Kidney epithelial cell (primary cell): ENCODE data around the gene MINK1. TPM values are rescaled to one million over a fixed set of nuclear protein-coding genes. Genes with fewer than 3 reads are reported as not detected.
"Not testable (repeated sequence)": the region's sequence is repeated elsewhere in the genome, so short reads cannot be mapped to it uniquely, and the experiment has no call there.

Source experiments
- DNase-seq: peaks from one replicate; pipeline ENCODE4 v3.0.0-alpha.2; 2010; ENCODE audit warnings: low read depth
- H3K27me3 ChIP-seq: 2 replicates; pipeline ENCODE4 v1.6.0; 2011; ENCODE audit warnings: low read length; ENCODE audit not compliant: control insufficient read depth, insufficient read depth
- H3K36me3 ChIP-seq: 2 replicates; pipeline ENCODE4 v1.5.1; 2011; ENCODE audit warnings: low read length; ENCODE audit not compliant: control insufficient read depth, insufficient read depth
- H3K4me3 ChIP-seq: 2 replicates; pipeline ENCODE4 v1.5.1; 2011; ENCODE audit warnings: low read depth, mild to moderate bottlenecking, control low read depth, low read length
- total RNA-seq: library from RNA; depleted of rRNA; stranded (reverse); fragments of >200 nt; gene quantifications from 2 replicates; pipeline ENCODE4 v1.2.3, GENCODE V29; 2015
- TF ChIP-seq, protein P1 (sequence below): IDR thresholded peaks from 2 replicates; pipeline ENCODE4 v1.5.1; 2011; ENCODE audit warnings: mild to moderate bottlenecking, moderate library complexity, low read length, control low read depth, inconsistent platforms; ENCODE audit not compliant: insufficient read depth, poor library complexity, severe bottlenecking

The MINK1 gene
- total RNA-seq, 1 donor from 2014 or later, result 36.1 TPM

DNA sequence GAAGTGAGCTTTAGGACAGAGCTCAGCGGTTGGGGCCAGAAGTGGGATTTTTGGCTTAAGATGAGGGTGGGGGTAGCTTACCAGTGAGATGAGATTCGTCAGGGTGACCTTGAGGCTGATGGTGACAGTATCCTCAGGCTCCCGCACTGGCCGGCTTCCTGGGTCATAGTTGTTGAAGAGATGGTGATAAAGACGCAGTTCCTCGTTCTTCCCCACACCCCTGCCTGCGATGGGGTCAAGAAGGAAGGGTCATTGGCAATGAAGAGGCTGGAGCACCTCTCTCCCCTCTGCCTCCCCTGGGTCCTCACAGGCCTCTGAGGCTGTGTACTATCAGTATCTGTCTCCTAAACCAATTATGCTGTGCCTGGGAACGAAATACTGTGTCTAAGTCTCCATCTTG, 69.4 kb downstream of the MINK1 start:
- DNase-seq, result no peak
- Histone ChIP-seq H3K36me3 (no peaks in the 10 kb centered on the region), H3K27me3 (peaks cover 26% of the 10 kb centered on the region), H3K4me3 (no peak overlapping the region)
- TF ChIP-seq, protein P1, sequence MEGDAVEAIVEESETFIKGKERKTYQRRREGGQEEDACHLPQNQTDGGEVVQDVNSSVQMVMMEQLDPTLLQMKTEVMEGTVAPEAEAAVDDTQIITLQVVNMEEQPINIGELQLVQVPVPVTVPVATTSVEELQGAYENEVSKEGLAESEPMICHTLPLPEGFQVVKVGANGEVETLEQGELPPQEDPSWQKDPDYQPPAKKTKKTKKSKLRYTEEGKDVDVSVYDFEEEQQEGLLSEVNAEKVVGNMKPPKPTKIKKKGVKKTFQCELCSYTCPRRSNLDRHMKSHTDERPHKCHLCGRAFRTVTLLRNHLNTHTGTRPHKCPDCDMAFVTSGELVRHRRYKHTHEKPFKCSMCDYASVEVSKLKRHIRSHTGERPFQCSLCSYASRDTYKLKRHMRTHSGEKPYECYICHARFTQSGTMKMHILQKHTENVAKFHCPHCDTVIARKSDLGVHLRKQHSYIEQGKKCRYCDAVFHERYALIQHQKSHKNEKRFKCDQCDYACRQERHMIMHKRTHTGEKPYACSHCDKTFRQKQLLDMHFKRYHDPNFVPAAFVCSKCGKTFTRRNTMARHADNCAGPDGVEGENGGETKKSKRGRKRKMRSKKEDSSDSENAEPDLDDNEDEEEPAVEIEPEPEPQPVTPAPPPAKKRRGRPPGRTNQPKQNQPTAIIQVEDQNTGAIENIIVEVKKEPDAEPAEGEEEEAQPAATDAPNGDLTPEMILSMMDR, result no peak

DNA sequence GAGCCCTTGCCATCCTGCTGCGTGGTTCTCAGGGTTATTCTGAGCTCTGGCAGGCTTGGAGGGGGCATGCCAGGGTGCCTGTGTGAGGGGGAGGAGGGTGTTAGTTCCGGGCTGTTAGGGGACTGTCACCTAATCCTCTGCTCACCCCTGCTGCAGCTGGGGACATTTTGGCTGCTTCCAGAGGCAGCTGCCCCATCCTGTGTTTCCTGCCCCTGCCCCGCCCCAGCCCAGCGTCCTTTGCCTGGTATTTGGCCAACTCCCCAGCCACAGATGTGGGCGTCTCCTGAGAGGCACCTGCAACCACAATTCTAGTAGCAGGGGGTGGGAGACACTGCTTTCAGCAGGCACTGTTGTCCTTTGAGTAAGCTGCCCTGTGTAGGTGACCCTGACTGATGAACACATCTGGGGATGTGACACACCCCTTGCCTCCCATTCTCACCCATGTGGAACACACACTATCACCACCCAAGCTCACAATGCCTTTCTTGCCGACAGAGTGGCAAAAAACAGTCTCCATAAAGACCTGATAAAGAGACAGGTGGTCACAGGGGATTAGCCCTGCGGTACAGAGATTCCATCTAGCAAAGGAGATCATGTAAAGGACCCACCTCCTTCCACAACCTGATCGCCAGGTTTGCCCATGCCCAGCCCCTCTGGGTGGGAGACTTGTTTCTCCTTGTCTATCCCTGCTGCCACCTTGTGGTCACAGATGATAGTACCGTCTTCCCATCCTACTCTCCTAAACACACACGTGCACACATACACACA, 70.1 kb downstream of the MINK1 start, which contains the start of gene CHRNE:
Gene CHRNE, minus strand, starts transcription at position 48 of the 768 bp plus-strand sequence. Its CDS starts 35 bp downstream, at position 13.
- DNase-seq, result no peak
- Histone ChIP-seq H3K36me3 (no peaks in the 10 kb centered on the region), H3K27me3 (peaks cover 26% of the 10 kb centered on the region), H3K4me3 (no peak within 1 kb of the TSS)
- TF ChIP-seq, protein P1, result peak; percentile 81

DNA sequence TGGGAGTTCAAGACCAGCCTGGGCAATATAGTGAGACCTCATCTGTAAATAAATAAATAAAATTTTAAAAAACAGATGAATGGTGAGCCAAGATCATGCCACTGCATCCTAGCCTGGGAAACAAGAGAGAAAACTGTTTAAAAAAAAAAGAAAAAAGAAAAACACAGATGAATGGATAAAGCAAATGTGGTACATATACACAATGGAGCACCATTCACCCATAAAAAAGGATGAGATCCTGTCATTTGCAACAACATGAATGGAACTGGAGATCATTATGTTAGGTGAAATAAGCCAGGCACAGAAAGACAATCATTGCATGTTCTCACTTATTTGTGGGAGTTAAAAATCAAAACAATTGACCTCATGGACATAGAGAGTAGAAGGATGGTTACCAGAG, 73.5 kb downstream of the MINK1 start:
- H3K4me3 ChIP-seq, H3K27me3 ChIP-seq, DNase-seq, H3K36me3 ChIP-seq: not testable (repeated sequence)

DNA sequence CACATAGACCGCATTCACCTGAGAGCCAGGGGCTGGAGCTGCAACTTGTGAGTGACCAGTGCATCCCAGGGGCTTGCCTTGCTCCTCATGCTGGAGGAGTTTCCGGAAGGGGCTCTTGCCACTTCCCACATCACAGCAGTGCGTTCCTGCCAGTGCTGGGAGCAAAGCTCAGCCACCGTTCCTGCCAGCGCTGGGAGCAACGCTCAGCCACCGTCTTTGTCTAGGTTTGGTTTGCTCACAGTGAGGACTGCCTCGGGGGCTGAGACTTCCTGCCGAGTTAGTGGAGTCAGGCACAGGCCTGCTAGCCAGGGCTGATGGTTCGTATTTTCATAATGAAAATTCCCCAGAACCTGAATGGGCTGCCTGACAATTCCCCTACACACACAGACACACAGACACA, 75.2 kb downstream of the MINK1 start:
- TF ChIP-seq, protein P1, result no peak
- Histone ChIP-seq H3K27me3 (no peaks in the 10 kb centered on the region), H3K4me3 (no peak overlapping the region), H3K36me3 (no peaks in the 10 kb centered on the region)
- no peak for DNase-seq

DNA sequence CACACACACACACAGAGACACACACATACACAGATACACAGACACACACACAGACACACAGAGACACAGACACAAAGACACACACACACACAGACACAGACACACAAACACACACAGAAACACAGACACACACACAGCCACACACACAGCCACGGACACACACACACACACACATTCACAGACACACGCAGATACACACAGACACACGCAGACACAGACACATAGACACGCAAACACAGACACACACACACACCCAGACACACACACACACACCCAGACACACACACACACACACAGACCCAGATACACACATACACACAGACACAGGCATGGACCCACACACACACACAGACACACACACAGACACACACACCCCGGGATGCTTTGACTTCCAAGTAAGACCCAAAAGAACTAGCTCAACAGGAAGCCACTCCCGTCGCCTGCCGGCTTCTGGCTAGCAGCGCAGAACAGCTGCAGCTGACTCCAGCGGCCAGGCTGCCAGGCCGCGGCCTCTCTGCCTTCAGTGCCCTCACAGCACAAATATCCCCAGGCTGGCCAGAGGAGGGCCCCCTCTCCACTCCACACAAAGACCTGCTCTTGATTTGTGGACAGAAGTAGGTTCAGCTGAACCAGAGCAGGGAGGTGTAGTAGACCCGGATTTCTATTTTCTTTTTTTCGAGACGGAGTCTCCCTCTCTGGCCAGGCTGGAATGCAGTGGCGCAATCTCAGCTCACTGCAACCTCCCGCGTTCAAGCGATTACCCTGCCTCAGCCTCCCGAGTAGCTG, 75.8 kb downstream of the MINK1 start:
- peak; percentile 75 for DNase-seq
- TF ChIP-seq, protein P1, result peak; percentile 81
- Histone ChIP-seq H3K4me3 (no peak overlapping the region), H3K36me3 (no peaks in the 10 kb centered on the region), H3K27me3 (no peaks in the 10 kb centered on the region)

DNA sequence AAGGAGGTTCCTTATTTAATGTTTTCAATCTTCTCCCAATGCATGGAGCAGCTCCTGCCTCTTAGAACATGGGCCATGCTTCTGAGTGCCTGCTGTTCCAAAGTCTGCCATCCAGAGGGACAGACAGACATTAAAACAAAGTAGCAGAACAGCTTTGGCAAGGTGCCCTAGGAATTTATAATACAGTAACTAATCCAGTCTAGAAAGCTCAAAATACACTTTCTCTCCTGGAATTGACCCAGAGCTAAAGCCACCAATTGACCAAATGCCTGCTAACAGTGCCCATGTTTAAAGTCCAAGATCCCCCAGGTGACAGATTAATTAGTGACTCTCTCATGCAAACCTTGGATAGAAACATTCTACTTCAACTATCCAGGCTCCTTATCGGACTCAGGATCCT, 80.9 kb downstream of the MINK1 start:
- DNase-seq, result no peak
- TF ChIP-seq, protein P1, result no peak
- Histone ChIP-seq H3K4me3 (no peak overlapping the region), H3K27me3 (no peaks in the 10 kb centered on the region), H3K36me3 (no peaks in the 10 kb centered on the region)

DNA sequence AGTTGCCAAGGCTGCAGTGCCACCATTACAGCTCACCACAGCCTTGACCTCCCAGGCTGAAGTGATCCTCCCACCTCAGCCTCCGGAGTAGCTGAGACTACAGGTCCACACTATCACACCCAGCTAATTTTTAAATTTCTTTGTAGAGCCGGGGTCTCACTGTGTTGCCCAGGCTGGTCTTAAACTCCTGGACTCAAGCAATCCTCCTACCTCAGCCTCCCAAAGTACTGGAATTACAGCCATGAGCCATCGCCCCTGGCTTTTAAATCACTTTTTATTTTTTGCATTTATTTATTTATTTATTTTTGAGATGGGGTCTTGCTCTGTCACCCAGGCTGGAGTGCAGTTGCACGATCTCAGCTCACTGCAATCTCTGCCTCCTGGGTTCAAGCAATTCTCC, 81.4 kb downstream of the MINK1 start:
- DNase-seq, H3K4me3 ChIP-seq, H3K36me3 ChIP-seq, H3K27me3 ChIP-seq: not testable (repeated sequence)
